Smooth muscle cell (in vitro differentiated cells): Measurements from ENCODE around the gene ZMAT5. TPM values are rescaled to one million over a fixed set of nuclear protein-coding genes. Genes with fewer than 3 reads are reported as not detected.
A peak's percentile ranks its signal among the peaks of the same experiment; 100 is the strongest.

ENCODE experiments used
- DNase-seq: peaks from one replicate; lab custom pipeline; 2025; ENCODE audit not compliant: unreplicated experiment; lab: John Stamatoyannopoulos, UW
- H2AFZ ChIP-seq: fragments of 200-600 bp; sonication (generic); 2 replicates; pipeline ENCODE4 v1.6.0; 2016; ENCODE audit warnings: antibody characterized with exemption, low read depth, mild to moderate bottlenecking
- H3F3A ChIP-seq: fragments of 200-600 bp; sonication (generic); 2 replicates; pipeline ENCODE4 v1.6.0; 2017; ENCODE audit warnings: antibody characterized with exemption, low read depth
- H3K27ac ChIP-seq: fragments of 200-600 bp; sonication (generic); 2 replicates; pipeline ENCODE4 v1.5.1; 2016; ENCODE audit warnings: low read depth, mild to moderate bottlenecking
- H3K27me3 ChIP-seq: fragments of 200-600 bp; sonication (generic); 2 replicates; pipeline ENCODE4 v1.6.1; 2016; ENCODE audit warnings: low read depth, mild to moderate bottlenecking
- H3K36me3 ChIP-seq: fragments of 200-600 bp; sonication (generic); 2 replicates; pipeline ENCODE4 v1.5.1; 2016; ENCODE audit warnings: low read depth
- H3K4me1 ChIP-seq: fragments of 200-600 bp; sonication (generic); 2 replicates; pipeline ENCODE4 v1.5.1; 2016; ENCODE audit warnings: low read depth
- H3K4me2 ChIP-seq: fragments of 200-600 bp; sonication (generic); 2 replicates; pipeline ENCODE4 v1.6.0; 2016; ENCODE audit warnings: mild to moderate bottlenecking
- H3K4me3 ChIP-seq: fragments of 200-600 bp; sonication (generic); 2 replicates; pipeline ENCODE4 v1.5.1; 2016; ENCODE audit warnings: mild to moderate bottlenecking
- H3K79me2 ChIP-seq: fragments of 200-600 bp; sonication (generic); 2 replicates; pipeline ENCODE4 v1.6.0; 2016; ENCODE audit warnings: low read depth, mild to moderate bottlenecking
- H3K9ac ChIP-seq: fragments of 200-600 bp; sonication (generic); 2 replicates; pipeline ENCODE4 v1.6.0; 2016; ENCODE audit warnings: low read depth
- H3K9me3 ChIP-seq: fragments of 200-600 bp; sonication (generic); replicated peaks from 2 replicates; pipeline ENCODE4 v1.5.1; 2016; ENCODE audit warnings: low read depth
- H4K20me1 ChIP-seq: fragments of 200-600 bp; sonication (generic); 2 replicates; pipeline ENCODE4 v1.6.0; 2016; ENCODE audit warnings: low read depth
- WGBS: methylation state at CpG from one replicate; pipeline ENCODE4 v1.1.7; 2016; ENCODE audit warnings: low lambda C conversion rate; 5-methylcytosine and 5-hydroxymethylcytosine counted together
- polyA plus RNA-seq: library from polyadenylated mRNA; unstranded; fragments of >200 nt; fragmentation: Nextera tagmentation; extraction: Ambion mirVana; gene quantifications from 2 replicates; pipeline ENCODE4 v1.2.1, GENCODE V29; 2016
- total RNA-seq: library from RNA; depleted of rRNA; stranded (reverse); fragments of >200 nt; gene quantifications from 2 replicates; pipeline ENCODE4 v1.2.3, GENCODE V29; 2014
- TF ChIP-seq, protein P1 (sequence below): fragments of 200-600 bp; sonication (generic); IDR thresholded peaks from 2 replicates; pipeline ENCODE4 v1.5.1; 2017; ENCODE audit warnings: borderline replicate concordance, mild to moderate bottlenecking, antibody characterized with exemption; ENCODE audit not compliant: insufficient read depth, poor library complexity, severe bottlenecking

Gene ZMAT5
- total and polyA plus RNA-seq, 2 experiments from 2014 or later = 26.0 to 57.8 TPM

DNA sequence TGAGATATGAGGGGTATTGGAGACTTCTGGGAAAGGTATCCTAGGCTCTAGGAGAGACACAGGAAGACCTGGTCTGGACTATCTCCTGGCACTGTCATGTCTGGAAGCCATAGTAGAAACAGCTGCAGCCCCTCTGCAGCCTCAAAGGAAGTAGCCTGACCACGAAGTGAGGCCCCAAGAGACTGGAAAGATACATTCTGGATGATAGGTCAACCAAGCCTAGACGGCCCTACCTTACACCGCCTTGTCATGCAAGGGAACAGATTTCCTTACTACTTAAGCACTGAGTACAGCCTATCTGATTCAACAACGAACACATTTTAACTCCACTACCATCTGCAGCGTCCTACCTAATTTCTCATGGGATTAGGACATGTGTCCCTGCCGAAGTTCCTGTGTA, 31.5 kb upstream of the ZMAT5 start:
- peak overlapping the region; percentile 59 for H3K9ac ChIP-seq
- H3K4me1 ChIP-seq = peaks cover 8% of the 10 kb centered on the region
- H2AFZ ChIP-seq = no peak overlapping the region
- H3K36me3 ChIP-seq = no peaks in the 10 kb centered on the region
- WGBS = 58% methylated on average over 6 of the region's 6 CpGs
- H3K4me3 ChIP-seq = no peak overlapping the region
- DNase-seq = no peak
- H3K9me3 ChIP-seq = no peaks in the 10 kb centered on the region
- H3K27ac ChIP-seq = peak overlapping the region; percentile 74
- no peaks in the 10 kb centered on the region for H3K79me2 ChIP-seq
- H3F3A ChIP-seq = peaks cover 12% of the 10 kb centered on the region
- no peaks in the 10 kb centered on the region for H4K20me1 ChIP-seq
- TF ChIP-seq, protein P1, sequence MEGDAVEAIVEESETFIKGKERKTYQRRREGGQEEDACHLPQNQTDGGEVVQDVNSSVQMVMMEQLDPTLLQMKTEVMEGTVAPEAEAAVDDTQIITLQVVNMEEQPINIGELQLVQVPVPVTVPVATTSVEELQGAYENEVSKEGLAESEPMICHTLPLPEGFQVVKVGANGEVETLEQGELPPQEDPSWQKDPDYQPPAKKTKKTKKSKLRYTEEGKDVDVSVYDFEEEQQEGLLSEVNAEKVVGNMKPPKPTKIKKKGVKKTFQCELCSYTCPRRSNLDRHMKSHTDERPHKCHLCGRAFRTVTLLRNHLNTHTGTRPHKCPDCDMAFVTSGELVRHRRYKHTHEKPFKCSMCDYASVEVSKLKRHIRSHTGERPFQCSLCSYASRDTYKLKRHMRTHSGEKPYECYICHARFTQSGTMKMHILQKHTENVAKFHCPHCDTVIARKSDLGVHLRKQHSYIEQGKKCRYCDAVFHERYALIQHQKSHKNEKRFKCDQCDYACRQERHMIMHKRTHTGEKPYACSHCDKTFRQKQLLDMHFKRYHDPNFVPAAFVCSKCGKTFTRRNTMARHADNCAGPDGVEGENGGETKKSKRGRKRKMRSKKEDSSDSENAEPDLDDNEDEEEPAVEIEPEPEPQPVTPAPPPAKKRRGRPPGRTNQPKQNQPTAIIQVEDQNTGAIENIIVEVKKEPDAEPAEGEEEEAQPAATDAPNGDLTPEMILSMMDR = no peak
- H3K4me2 ChIP-seq = peak overlapping the region; percentile 77
- H3K27me3 ChIP-seq = no peaks in the 10 kb centered on the region

DNA sequence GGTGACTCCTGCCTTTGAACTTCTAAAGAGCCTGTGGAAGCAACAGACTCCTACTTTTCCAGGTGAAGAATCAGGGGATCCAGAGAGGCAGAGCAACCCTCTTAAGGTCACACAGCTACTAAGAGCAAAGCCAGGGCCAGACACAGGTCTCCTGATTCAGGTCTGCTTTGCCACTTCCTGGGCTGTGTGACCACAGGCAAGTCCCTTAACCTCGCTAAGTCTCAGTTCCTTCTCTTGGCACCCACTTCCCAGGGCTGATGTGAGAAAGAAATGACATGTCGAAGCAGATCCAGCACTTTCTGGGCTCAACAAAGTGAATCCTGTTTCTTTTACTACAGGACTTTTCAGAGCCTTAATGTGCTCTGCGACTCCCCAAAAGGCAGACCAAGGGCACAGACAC, 30.5 kb upstream of the ZMAT5 start:
- Histone ChIP-seq H3K79me2 (no peaks in the 10 kb centered on the region), H3K9me3 (no peaks in the 10 kb centered on the region), H2AFZ (no peak overlapping the region), H3K27ac (no peak overlapping the region), H3F3A (peaks cover 12% of the 10 kb centered on the region), H3K4me2 (no peak overlapping the region), H3K9ac (no peak overlapping the region), H3K36me3 (no peaks in the 10 kb centered on the region), H3K4me1 (peaks cover 8% of the 10 kb centered on the region), H3K4me3 (no peak overlapping the region), H3K27me3 (no peaks in the 10 kb centered on the region), H4K20me1 (no peaks in the 10 kb centered on the region)
- WGBS = 81% methylated on average over 3 of the region's 3 CpGs
- DNase-seq = no peak
- TF ChIP-seq, protein P1 = no peak

DNA sequence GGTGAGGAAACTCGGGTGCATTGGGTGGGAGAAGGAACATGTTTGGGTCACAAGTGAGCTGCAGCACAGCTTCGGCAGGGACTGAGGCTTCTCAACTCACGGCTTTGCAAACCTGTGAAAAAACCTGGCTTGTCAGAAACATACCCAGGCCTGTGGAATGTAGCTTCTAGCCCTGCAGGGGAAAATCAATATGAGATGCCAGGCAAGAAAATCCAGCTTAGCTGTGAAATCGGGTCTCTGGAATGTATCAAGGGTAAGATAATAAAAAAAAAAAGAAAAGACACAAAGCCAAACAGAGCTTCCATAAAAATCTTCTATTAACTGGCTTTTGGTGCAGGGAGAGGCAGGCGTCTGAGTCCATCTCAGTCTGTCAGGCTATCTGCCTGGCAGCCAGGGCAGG, 28.9 kb upstream of the ZMAT5 start:
- 70% methylated on average over 5 of the region's 5 CpGs for WGBS
- Histone ChIP-seq H3K27me3 (no peaks in the 10 kb centered on the region), H3K9me3 (no peaks in the 10 kb centered on the region), H3K27ac (peak overlapping the region; percentile 11), H3K4me1 (peaks cover 8% of the 10 kb centered on the region), H3K36me3 (no peaks in the 10 kb centered on the region), H3F3A (peaks cover 12% of the 10 kb centered on the region), H3K9ac (no peak overlapping the region), H3K4me2 (no peak overlapping the region), H3K79me2 (no peaks in the 10 kb centered on the region), H3K4me3 (no peak overlapping the region), H4K20me1 (no peaks in the 10 kb centered on the region), H2AFZ (no peak overlapping the region)
- TF ChIP-seq, protein P1 = no peak
- no peak for DNase-seq

DNA sequence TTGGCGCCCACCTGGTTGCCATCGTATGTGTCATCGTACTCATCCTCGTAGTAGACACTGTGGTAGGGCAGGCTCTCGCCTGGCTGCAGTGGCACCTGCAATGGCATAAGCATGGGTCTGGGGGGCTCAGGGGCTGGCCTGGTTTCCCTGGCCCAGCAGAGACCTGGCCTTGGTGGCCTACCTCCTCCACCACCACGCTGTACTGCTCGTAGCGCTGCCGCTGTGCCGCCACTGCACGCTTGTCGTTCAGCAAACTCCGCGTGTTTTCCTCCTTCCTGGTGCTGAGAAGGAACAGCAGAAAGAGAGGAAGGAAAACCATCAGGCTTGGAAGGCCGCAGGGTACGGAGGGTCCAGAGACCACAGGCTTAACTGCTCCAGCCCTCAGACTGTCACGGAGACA, 26.6 kb upstream of the ZMAT5 start:
- no peak overlapping the region for H3K4me2 ChIP-seq
- no peaks in the 10 kb centered on the region for H3K9me3 ChIP-seq
- H3K9ac ChIP-seq = no peak overlapping the region
- H3K79me2 ChIP-seq = no peaks in the 10 kb centered on the region
- peaks cover 4% of the 10 kb centered on the region for H3K36me3 ChIP-seq
- DNase-seq = no peak
- peaks cover under 1% of the 10 kb centered on the region for H3K4me1 ChIP-seq
- TF ChIP-seq, protein P1 = no peak
- no peak overlapping the region for H3K4me3 ChIP-seq
- 98% methylated on average over 17 of the region's 17 CpGs for WGBS
- H3F3A ChIP-seq = no peaks in the 10 kb centered on the region
- no peaks in the 10 kb centered on the region for H4K20me1 ChIP-seq
- H2AFZ ChIP-seq = no peak overlapping the region
- no peak overlapping the region for H3K27ac ChIP-seq
- no peaks in the 10 kb centered on the region for H3K27me3 ChIP-seq
